HG02840 (cell line): ENCODE data around the gene GTPBP1.

ENCODE experiments used
- ATAC-seq: cut with Tn5 transposase; IDR thresholded peaks from one replicate; pipeline ENCODE4 v1.9.1; 2021; ENCODE audit warnings: mild to moderate bottlenecking, moderate library complexity, moderate number of reproducible peaks; ENCODE audit not compliant: unreplicated experiment, low FRiP score

Gene GTPBP1

GRCh38 chr22:38705235-38706100, at the start of gene GTPBP1:
Gene GTPBP1 (plus strand): TSS chr22:38705944. CDS start chr22:38705956, 12 bp downstream.
- peak; percentile 74 for ATAC-seq

GRCh38 chr22:38656256-38657044, 49.3 kb upstream of the GTPBP1 start, which contains the start of the genes CBY1 and FAM227A:
Gene CBY1 (plus strand): TSS chr22:38656638. CDS start chr22:38668055, 11,417 bp downstream.
Gene FAM227A (minus strand): TSS chr22:38656392. CDS start chr22:38650168, 6,224 bp downstream.
- ATAC-seq, result peak; percentile 75

GRCh38 chr22:38657045-38657909, 48.5 kb upstream of the GTPBP1 start:
- ATAC-seq, result no peak

GRCh38 chr22:38674888-38675287, 30.9 kb upstream of the GTPBP1 start:
- ATAC-seq, result no peak

- ATAC-seq, result no peak
Measured at GRCh38 chr22:38675833-38676232, 29.9 kb upstream of the GTPBP1 start.

- ATAC-seq, result peak; percentile 84
Measured at GRCh38 chr22:38681582-38682335, 24.0 kb upstream of the GTPBP1 start, which contains the start of gene TOMM22. Gene TOMM22 (plus strand): TSS chr22:38681957. CDS start chr22:38681979, 22 bp downstream.

- no peak for ATAC-seq
Measured at GRCh38 chr22:38684895-38685294, 20.8 kb upstream of the GTPBP1 start.

GRCh38 chr22:38685761-38686160, 20.0 kb upstream of the GTPBP1 start:
- ATAC-seq, result no peak

- ATAC-seq, result no peak
Measured at GRCh38 chr22:38689651-38690050, 16.1 kb upstream of the GTPBP1 start.

- no peak for ATAC-seq
Measured at GRCh38 chr22:38694049-38694448, 11.7 kb upstream of the GTPBP1 start.

- ATAC-seq, result no peak
Measured at GRCh38 chr22:38694940-38695339, 10.8 kb upstream of the GTPBP1 start.

- no peak for ATAC-seq
Measured at GRCh38 chr22:38696606-38697424, 8.9 kb upstream of the GTPBP1 start.

- ATAC-seq, result no peak
Measured at GRCh38 chr22:38697425-38698089, 8.2 kb upstream of the GTPBP1 start.

- no peak for ATAC-seq
Measured at GRCh38 chr22:38698407-38699094, 7.2 kb upstream of the GTPBP1 start.

GRCh38 chr22:38699143-38699542, 6.6 kb upstream of the GTPBP1 start:
- ATAC-seq, result no peak

- ATAC-seq, result no peak
Measured at GRCh38 chr22:38699784-38700183, 6.0 kb upstream of the GTPBP1 start.

GRCh38 chr22:38700270-38700788, 5.4 kb upstream of the GTPBP1 start:
- no peak for ATAC-seq
